LNCAP (cell line): Measurements from ENCODE around the gene LRP2.

ENCODE experiments used
- TF ChIP-seq, protein P1 (sequence below): fragments of 450-650 bp; IDR thresholded peaks from 2 replicates; pipeline ENCODE4 v1.5.1; 2017; ENCODE audit warnings: mild to moderate bottlenecking

The LRP2 gene

DNA sequence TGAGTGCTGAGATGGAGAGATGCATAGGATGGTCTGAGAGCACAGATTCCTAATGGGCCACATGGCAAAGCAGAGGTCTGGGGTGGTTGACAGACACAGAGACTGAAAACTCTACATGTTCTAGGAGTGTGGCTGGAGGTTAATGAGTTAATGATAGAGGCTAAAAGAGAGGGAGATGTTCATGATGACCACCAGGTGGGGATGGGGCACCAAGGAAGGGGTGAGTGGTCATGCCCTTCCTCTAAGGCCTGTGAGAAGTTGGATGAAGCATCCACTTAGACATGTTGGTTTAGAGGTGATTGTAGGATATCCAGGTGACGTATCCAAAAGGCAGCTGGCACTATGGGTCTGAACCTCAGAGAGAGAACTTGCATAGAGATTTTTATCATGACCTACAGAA, 102.1 kb downstream of the LRP2 start:
- TF ChIP-seq, protein P1, sequence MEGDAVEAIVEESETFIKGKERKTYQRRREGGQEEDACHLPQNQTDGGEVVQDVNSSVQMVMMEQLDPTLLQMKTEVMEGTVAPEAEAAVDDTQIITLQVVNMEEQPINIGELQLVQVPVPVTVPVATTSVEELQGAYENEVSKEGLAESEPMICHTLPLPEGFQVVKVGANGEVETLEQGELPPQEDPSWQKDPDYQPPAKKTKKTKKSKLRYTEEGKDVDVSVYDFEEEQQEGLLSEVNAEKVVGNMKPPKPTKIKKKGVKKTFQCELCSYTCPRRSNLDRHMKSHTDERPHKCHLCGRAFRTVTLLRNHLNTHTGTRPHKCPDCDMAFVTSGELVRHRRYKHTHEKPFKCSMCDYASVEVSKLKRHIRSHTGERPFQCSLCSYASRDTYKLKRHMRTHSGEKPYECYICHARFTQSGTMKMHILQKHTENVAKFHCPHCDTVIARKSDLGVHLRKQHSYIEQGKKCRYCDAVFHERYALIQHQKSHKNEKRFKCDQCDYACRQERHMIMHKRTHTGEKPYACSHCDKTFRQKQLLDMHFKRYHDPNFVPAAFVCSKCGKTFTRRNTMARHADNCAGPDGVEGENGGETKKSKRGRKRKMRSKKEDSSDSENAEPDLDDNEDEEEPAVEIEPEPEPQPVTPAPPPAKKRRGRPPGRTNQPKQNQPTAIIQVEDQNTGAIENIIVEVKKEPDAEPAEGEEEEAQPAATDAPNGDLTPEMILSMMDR, result no peak

GRCh38 chr2:169259402-169259801, 102.9 kb downstream of the LRP2 start:
- TF ChIP-seq, protein P1, result no peak

GRCh38 chr2:169258045-169258601, 104.2 kb downstream of the LRP2 start:
- TF ChIP-seq, protein P1, result no peak

- TF ChIP-seq, protein P1, result no peak
These were observed 107.6 kb downstream of the LRP2 start for GRCh38 chr2:169254774-169255173.

- TF ChIP-seq, protein P1, result no peak
These were observed 115.1 kb downstream of the LRP2 start for GRCh38 chr2:169247211-169247610.

DNA sequence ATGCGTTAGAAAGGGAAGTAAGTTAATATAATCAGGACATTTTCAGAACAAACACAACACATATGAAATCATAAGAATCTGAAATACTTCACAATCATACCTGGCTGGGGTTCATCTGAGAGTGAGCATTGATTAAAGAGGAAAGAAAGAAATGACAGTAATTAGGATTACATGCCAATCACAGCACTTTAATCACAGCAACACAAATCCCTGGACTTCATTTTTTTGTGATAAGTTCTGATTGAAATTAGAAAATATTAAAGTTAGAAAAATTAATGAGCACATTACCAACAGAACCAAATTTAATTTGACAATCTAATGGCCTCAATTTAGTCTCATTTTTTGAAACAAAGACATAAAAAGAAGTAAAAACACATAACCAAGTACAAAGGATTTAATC, 121.9 kb downstream of the LRP2 start:
- TF ChIP-seq, protein P1, result no peak

- TF ChIP-seq, protein P1, result no peak
These were observed 124.4 kb downstream of the LRP2 start for GRCh38 chr2:169237939-169238338.

DNA sequence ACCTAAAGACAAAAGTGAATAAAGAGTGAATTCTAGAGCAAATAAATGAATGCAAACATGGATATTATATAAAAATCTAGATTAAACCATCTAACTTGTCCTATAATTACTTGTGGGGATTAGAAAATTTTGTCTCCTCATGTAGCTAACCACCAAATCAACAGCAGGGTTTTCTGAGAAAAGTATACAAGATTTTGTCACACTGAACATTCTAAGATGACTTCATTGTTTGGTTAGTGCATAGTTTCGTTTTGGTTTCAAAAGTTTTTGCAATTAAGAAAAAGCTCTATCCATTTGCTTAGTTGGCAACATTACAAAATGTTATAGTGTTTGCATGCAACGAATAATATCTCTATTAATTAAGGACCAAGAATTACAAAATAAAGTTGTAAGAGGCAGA, 125.0 kb downstream of the LRP2 start:
- TF ChIP-seq, protein P1, result no peak
